Neural progenitor cell (in vitro differentiated cells): ENCODE data around the gene WDR53. TPM values are rescaled to one million over a fixed set of nuclear protein-coding genes. Genes with fewer than 3 reads are reported as not detected.
"Not testable (repeated sequence)": the region's sequence is repeated elsewhere in the genome, so short reads cannot be mapped to it uniquely, and the experiment has no call there.

Experiments used
- DNase-seq: peaks from one replicate; pipeline ENCODE4 v3.0.0-alpha.2; 2016; ENCODE audit warnings: low spot score
- H2AFZ ChIP-seq: fragments of 200-600 bp; sonication (generic); replicated peaks from 2 replicates; pipeline ENCODE4 v1.6.1; 2016; ENCODE audit warnings: antibody characterized with exemption
- H3F3A ChIP-seq: fragments of 200-600 bp; sonication (generic); 2 replicates; pipeline ENCODE4 v1.6.1; 2016; ENCODE audit warnings: antibody characterized with exemption, low read depth
- H3K27ac ChIP-seq: fragments of 200-600 bp; sonication (generic); 2 replicates; pipeline ENCODE4 v1.5.1; 2016; ENCODE audit warnings: mild to moderate bottlenecking
- H3K27me3 ChIP-seq: fragments of 200-600 bp; sonication (generic); 2 replicates; pipeline ENCODE4 v1.6.1; 2016; ENCODE audit warnings: mild to moderate bottlenecking, moderate library complexity
- H3K36me3 ChIP-seq: fragments of 200-600 bp; sonication (generic); 2 replicates; pipeline ENCODE4 v1.5.1; 2016
- H3K4me1 ChIP-seq: fragments of 200-600 bp; sonication (generic); 2 replicates; pipeline ENCODE4 v1.6.1; 2016; ENCODE audit warnings: mixed run types
- H3K4me2 ChIP-seq: fragments of 200-600 bp; sonication (generic); 2 replicates; pipeline ENCODE4 v1.6.1; 2016
- H3K4me3 ChIP-seq: fragments of 200-600 bp; sonication (generic); 2 replicates; pipeline ENCODE4 v1.5.1; 2016
- H3K79me2 ChIP-seq: fragments of 200-600 bp; sonication (generic); 2 replicates; pipeline ENCODE4 v1.6.1; 2016; ENCODE audit warnings: low read depth
- H3K9ac ChIP-seq: fragments of 200-600 bp; sonication (generic); 2 replicates; pipeline ENCODE4 v1.6.1; 2016
- H3K9me3 ChIP-seq: fragments of 200-600 bp; sonication (generic); 2 replicates; pipeline ENCODE4 v1.5.1; 2016; ENCODE audit warnings: low read depth
- H4K20me1 ChIP-seq: fragments of 200-600 bp; sonication (generic); 2 replicates; pipeline ENCODE4 v1.6.1; 2016; ENCODE audit warnings: low read depth
- H3K27ac Mint-ChIP-seq: 3 replicates; pipeline ENCODE4 v1.8.0; 2021; ENCODE audit warnings: mixed read lengths
- H3K27me3 Mint-ChIP-seq: 2 replicates; pipeline ENCODE4 v1.8.0; 2022; ENCODE audit warnings: low read depth, mild to moderate bottlenecking, inconsistent platforms, moderate library complexity, mixed read lengths; ENCODE audit not compliant: insufficient read depth
- H3K36me3 Mint-ChIP-seq: 3 replicates; pipeline ENCODE4 v1.8.0; 2021; ENCODE audit warnings: mixed read lengths
- H3K4me1 Mint-ChIP-seq: 3 replicates; pipeline ENCODE4 v1.8.0; 2021; ENCODE audit warnings: mixed read lengths
- H3K4me3 Mint-ChIP-seq: 3 replicates; pipeline ENCODE4 v1.8.0; 2021; ENCODE audit warnings: mild to moderate bottlenecking, moderate library complexity, mixed read lengths
- H3K9me3 Mint-ChIP-seq: 3 replicates; pipeline ENCODE4 v1.8.0; 2020; ENCODE audit warnings: mixed read lengths
- EZH2 ChIP-seq: fragments of 200-600 bp; sonication (generic); IDR thresholded peaks from 2 replicates; pipeline ENCODE4 v1.6.1; 2017; ENCODE audit warnings: antibody characterized with exemption, mild to moderate bottlenecking, moderate library complexity
- EZH2phosphoT487 ChIP-seq: fragments of 200-600 bp; sonication (generic); IDR thresholded peaks from 2 replicates; pipeline ENCODE4 v1.6.1; 2017; ENCODE audit warnings: antibody characterized with exemption
- total RNA-seq: library from RNA; depleted of rRNA; stranded (reverse); fragments of >200 nt; gene quantifications from 2 replicates; pipeline ENCODE4 v1.2.3, GENCODE V29; 2015; ENCODE audit warnings: low replicate concordance
- TF ChIP-seq, protein P1 (sequence below): fragments of 200-600 bp; sonication (generic); IDR thresholded peaks from 2 replicates; pipeline ENCODE4 v1.5.1; 2017; ENCODE audit warnings: antibody characterized with exemption, mild to moderate bottlenecking

The WDR53 gene
- total RNA-seq, 1 donor from 2014 or later: 9.7 TPM

GRCh38 chr3:196600359-196600758, 32.0 kb upstream of the WDR53 start:
- TF ChIP-seq, protein P1, sequence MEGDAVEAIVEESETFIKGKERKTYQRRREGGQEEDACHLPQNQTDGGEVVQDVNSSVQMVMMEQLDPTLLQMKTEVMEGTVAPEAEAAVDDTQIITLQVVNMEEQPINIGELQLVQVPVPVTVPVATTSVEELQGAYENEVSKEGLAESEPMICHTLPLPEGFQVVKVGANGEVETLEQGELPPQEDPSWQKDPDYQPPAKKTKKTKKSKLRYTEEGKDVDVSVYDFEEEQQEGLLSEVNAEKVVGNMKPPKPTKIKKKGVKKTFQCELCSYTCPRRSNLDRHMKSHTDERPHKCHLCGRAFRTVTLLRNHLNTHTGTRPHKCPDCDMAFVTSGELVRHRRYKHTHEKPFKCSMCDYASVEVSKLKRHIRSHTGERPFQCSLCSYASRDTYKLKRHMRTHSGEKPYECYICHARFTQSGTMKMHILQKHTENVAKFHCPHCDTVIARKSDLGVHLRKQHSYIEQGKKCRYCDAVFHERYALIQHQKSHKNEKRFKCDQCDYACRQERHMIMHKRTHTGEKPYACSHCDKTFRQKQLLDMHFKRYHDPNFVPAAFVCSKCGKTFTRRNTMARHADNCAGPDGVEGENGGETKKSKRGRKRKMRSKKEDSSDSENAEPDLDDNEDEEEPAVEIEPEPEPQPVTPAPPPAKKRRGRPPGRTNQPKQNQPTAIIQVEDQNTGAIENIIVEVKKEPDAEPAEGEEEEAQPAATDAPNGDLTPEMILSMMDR: no peak
- TF ChIP-seq EZH2 (no peak), EZH2phosphoT487 (no peak)
- Histone ChIP-seq H3K27ac (no peak overlapping the region), H3K9me3 (no peaks in the 10 kb centered on the region), H3K4me1 (no peaks in the 10 kb centered on the region), H2AFZ (no peak overlapping the region), H3K4me2 (no peak overlapping the region), H3F3A (no peaks in the 10 kb centered on the region), H3K36me3 (no peaks in the 10 kb centered on the region), H3K9ac (no peak overlapping the region), H3K79me2 (no peaks in the 10 kb centered on the region), H3K4me3 (no peak overlapping the region), H4K20me1 (no peaks in the 10 kb centered on the region), H3K27me3 (no peaks in the 10 kb centered on the region)
- Mint-ChIP-seq H3K9me3 (peaks cover 3% of the 10 kb centered on the region), H3K27ac (no peak overlapping the region), H3K4me3 (no peak overlapping the region), H3K4me1 (peaks cover 2% of the 10 kb centered on the region), H3K27me3 (peaks cover 3% of the 10 kb centered on the region), H3K36me3 (no peaks in the 10 kb centered on the region)
- no peak for DNase-seq

- H3K9ac ChIP-seq: no peak overlapping the region
- TF ChIP-seq EZH2: no peak
- TF ChIP-seq, protein P1: no peak
- TF ChIP-seq EZH2phosphoT487: no peak
- H3K9me3 ChIP-seq: no peaks in the 10 kb centered on the region
- H2AFZ ChIP-seq: no peak overlapping the region
- Mint-ChIP-seq H3K27me3 (peaks cover 3% of the 10 kb centered on the region), H3K4me1 (peaks cover 2% of the 10 kb centered on the region), H3K4me3 (no peak overlapping the region), H3K27ac (peak overlapping the region; percentile 44), H3K9me3 (peaks cover 3% of the 10 kb centered on the region), H3K36me3 (no peaks in the 10 kb centered on the region)
- no peak for DNase-seq
- no peaks in the 10 kb centered on the region for H3K79me2 ChIP-seq
- no peaks in the 10 kb centered on the region for H3K27me3 ChIP-seq
- H3K36me3 ChIP-seq: no peaks in the 10 kb centered on the region
- no peak overlapping the region for H3K4me2 ChIP-seq
- H3F3A ChIP-seq: no peaks in the 10 kb centered on the region
- H3K4me1 ChIP-seq: no peaks in the 10 kb centered on the region
- no peak overlapping the region for H3K4me3 ChIP-seq
- H3K27ac ChIP-seq: no peak overlapping the region
- H4K20me1 ChIP-seq: no peaks in the 10 kb centered on the region
Observed at GRCh38 chr3:196599734-196600128, 31.4 kb upstream of the WDR53 start.

GRCh38 chr3:196597971-196598733, 29.8 kb upstream of the WDR53 start:
- not testable (repeated sequence) for H3K4me1 ChIP-seq, H3K27ac ChIP-seq, H4K20me1 ChIP-seq, H3K9ac ChIP-seq, H3K27ac Mint-ChIP-seq, H3K79me2 ChIP-seq, H3K36me3 Mint-ChIP-seq, DNase-seq, H3K4me1 Mint-ChIP-seq, H3K4me2 ChIP-seq, H3K27me3 ChIP-seq, H3K9me3 Mint-ChIP-seq, H3K9me3 ChIP-seq, H3K27me3 Mint-ChIP-seq, H3K4me3 ChIP-seq, H3F3A ChIP-seq, H3K4me3 Mint-ChIP-seq, H3K36me3 ChIP-seq
- H2AFZ ChIP-seq: peak overlapping the region; percentile 42

DNA sequence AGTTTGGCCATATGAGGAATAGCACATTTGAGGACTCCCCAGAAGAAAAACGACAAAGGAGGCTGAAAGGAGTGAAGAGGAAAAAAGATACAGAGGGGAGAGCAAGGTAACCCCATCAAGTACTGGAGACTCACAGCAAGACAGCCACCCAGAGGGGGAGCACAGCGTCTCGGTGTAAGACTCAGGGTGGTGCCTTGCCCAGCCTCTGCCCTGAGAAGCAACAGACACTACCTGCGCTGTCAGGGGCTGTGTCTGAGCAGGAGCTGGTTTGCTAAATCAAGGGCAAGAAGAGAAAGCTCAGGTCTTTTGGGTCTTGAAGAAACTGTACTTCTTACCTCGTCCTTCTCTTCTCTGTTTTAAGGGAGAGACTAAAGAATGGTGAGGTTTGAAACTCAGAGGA, 28.0 kb upstream of the WDR53 start:
- H3K36me3 ChIP-seq: no peaks in the 10 kb centered on the region
- Mint-ChIP-seq H3K36me3 (no peaks in the 10 kb centered on the region), H3K27ac (no peak overlapping the region), H3K4me1 (no peaks in the 10 kb centered on the region), H3K27me3 (peaks cover 3% of the 10 kb centered on the region), H3K4me3 (no peak overlapping the region), H3K9me3 (peaks cover 3% of the 10 kb centered on the region)
- H3K4me1 ChIP-seq: no peaks in the 10 kb centered on the region
- no peaks in the 10 kb centered on the region for H3F3A ChIP-seq
- no peaks in the 10 kb centered on the region for H3K79me2 ChIP-seq
- peak overlapping the region; percentile 12 for H2AFZ ChIP-seq
- no peaks in the 10 kb centered on the region for H4K20me1 ChIP-seq
- TF ChIP-seq, protein P1: no peak
- TF ChIP-seq EZH2phosphoT487: no peak
- H3K4me2 ChIP-seq: no peak overlapping the region
- no peak overlapping the region for H3K27ac ChIP-seq
- H3K27me3 ChIP-seq: no peaks in the 10 kb centered on the region
- no peak overlapping the region for H3K9ac ChIP-seq
- H3K9me3 ChIP-seq: no peaks in the 10 kb centered on the region
- DNase-seq: no peak
- no peak overlapping the region for H3K4me3 ChIP-seq
